SK-N-MC (cell line): ENCODE results near the gene NKD2.
"Not testable (repeated sequence)": the region's sequence is repeated elsewhere in the genome, so short reads cannot be mapped to it uniquely, and the experiment has no call there.

ENCODE experiments used
- DNase-seq: peaks from one replicate; pipeline ENCODE4 v3.0.0-alpha.2; 2011; ENCODE audit warnings: low read depth, low spot score
- H3K27ac ChIP-seq: fragments of 200-600 bp; sonication (generic); 2 replicates; pipeline ENCODE4 v1.5.1; 2016; ENCODE audit warnings: mixed run types
- H3K36me3 ChIP-seq: fragments of 200-600 bp; sonication (generic); 2 replicates; pipeline ENCODE4 v1.6.1; 2017; ENCODE audit warnings: antibody characterized with exemption, low read length, mixed read lengths; ENCODE audit not compliant: insufficient read depth
- H3K4me3 ChIP-seq: fragments of 200-600 bp; sonication (generic); 2 replicates; pipeline ENCODE4 v1.5.1; 2016
- H3K9ac ChIP-seq: fragments of 200-600 bp; sonication (generic); 2 replicates; pipeline ENCODE4 v1.8.0; 2017; ENCODE audit warnings: mixed run types, mixed read lengths; ENCODE audit not compliant: insufficient read length
- H3K9me3 ChIP-seq: fragments of 200-600 bp; sonication (generic); 2 replicates; pipeline ENCODE4 v1.6.1; 2017; ENCODE audit warnings: low read depth, mild to moderate bottlenecking, antibody characterized with exemption, low read length, moderate library complexity, mixed read lengths
- EZH2 ChIP-seq: fragments of 200-600 bp; sonication (generic); IDR thresholded peaks from one replicate; pipeline ENCODE4 v1.6.1; 2017; ENCODE audit warnings: antibody characterized with exemption
- FOXP2 ChIP-seq: optimal IDR thresholded peaks from 2 replicates; pipeline ENCODE3; 2011; ENCODE audit warnings: mild to moderate bottlenecking, moderate library complexity; ENCODE audit not compliant: insufficient read depth; ENCODE audit errors: extremely low read length, control extremely low read depth
- POLR2AphosphoS5 ChIP-seq: IDR thresholded peaks from 2 replicates; pipeline ENCODE4 v1.6.1; 2012; ENCODE audit warnings: mild to moderate bottlenecking, low read depth, low read length, borderline replicate concordance

NKD2 gene

DNA sequence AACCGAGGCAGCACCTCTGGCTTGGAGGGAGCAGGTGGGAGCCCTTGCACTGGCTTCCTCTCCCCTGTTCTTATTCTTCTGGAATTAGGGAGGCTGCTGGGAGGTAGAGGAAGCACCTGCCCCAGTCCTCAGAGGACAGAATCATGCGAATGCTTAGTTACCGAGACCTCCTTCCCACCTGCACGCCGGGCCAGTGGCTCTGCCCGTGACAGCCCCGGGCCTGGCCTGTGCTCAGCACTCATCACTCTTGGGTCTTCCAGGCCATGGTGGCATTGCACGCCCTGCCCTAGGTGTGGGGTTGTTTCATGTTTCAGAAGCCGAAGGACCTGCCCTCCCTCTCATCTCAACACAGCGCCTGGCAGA lies 45.3 kb upstream of the NKD2 start:
- Histone ChIP-seq H3K9me3 (no peaks in the 10 kb centered on the region), H3K9ac (no peak overlapping the region), H3K27ac (no peak overlapping the region), H3K4me3 (no peak overlapping the region; the same call in 1 of the 2 replicates), H3K36me3 (no peaks in the 10 kb centered on the region)
- no peak for TF ChIP-seq FOXP2
- no peak for TF ChIP-seq EZH2
- TF ChIP-seq POLR2AphosphoS5 = no peak
- no peak for DNase-seq

DNA sequence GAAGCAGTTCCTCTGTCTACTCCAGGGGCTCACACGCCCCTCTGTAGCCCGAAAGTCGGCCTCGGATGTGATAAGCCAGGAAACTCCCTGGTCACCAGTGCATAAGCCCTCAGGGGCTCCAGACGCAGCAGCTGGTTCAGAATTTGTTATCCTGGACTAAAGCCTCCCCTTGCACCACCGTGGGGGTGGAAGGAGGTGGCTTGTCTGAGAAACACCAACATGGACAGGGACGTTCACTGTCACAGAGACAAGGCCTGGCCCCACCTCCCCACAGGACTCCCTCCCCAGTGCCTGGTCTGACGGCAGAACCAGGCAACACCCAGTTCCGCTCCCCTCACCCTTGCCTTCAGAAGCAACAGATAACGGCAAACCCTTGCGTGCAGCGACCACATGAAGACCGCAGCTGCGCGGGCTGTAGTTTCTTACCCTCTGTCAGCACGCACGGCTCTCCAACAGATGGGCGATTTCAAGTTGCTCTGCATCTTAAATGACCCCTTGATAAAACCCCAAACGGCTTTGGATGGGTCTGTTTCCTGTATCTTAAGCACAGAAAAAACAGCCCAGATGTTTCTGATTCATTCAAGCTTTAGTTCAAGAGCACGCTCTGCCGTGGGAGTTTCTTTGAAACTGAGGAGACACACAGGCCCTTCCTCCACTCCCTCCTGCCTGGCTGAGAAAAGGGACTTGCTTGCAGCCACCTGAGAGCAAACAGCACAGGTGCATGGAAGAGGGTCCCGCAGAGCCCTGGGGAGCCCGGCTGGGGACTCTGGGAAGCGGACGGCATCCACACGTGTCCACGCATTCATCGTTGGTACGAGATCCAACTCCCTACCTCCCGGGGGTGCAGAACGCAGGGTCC lies 44.7 kb upstream of the NKD2 start:
- TF ChIP-seq FOXP2 = no peak
- TF ChIP-seq EZH2 = no peak
- TF ChIP-seq POLR2AphosphoS5 = no peak
- Histone ChIP-seq H3K27ac (no peak overlapping the region), H3K9ac (no peak overlapping the region), H3K36me3 (no peaks in the 10 kb centered on the region), H3K9me3 (no peaks in the 10 kb centered on the region), H3K4me3 (peak overlapping the region; percentile 11; the same call in 1 of the 2 replicates)
- no peak for DNase-seq

DNA sequence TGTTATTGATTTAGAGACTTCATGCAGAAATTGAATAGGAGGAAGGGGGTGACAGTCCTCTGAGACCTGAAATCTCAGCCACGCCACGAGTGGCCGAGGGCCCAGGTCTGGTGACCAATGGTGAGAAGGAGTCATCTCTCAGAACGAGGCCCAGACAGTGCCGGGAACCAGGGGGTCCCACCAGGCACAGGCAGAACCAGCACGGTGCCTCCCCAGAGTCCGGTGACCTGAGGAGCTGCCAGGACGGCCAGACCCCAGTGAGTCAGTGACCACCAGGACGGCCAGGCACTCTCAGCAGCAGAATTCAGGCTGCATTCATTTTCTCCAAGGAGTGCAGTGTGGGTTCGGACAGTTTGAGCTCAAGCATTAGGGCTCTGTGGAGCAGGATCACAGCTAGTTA lies 43.8 kb upstream of the NKD2 start:
- Histone ChIP-seq H3K9me3 (no peaks in the 10 kb centered on the region), H3K27ac (no peak overlapping the region), H3K36me3 (no peaks in the 10 kb centered on the region), H3K4me3 (no peak overlapping the region), H3K9ac (no peak overlapping the region)
- no peak for DNase-seq
- no peak for TF ChIP-seq POLR2AphosphoS5
- no peak for TF ChIP-seq FOXP2
- no peak for TF ChIP-seq EZH2

DNA sequence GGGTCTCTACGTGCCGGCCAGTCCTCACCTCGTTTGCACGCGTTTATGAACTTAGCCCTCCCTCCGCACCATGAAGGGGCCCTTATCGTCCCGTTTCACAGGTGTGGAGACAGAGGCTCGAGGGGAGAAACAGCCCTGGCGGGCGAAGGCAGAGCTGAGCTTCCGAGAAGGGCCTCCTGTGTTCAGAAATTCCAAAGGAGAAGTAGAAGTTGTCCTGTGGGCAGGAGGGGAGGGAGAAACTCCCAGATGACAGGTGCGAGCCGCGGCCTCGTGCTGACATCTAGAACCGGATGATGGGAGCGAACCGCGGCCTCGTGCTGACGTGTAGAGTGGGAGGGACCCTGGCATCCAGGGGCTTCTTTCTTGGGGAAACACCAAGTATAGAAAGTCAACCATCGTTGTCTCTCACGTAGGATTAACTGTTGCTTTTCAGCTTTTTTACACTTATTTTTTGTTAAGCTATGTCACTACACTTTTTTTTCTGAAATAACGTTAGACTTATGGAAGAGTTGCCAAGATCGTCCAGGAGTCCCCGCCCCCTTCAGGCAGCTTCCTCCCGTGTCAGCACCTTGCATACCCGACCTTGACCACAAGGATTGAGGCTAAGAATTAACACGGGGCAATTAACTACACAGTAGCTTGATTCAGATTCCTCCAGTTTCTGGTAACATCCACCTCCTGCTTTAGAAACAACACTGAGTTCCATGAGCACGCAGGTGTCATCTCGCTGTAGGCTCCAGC lies 42.8 kb upstream of the NKD2 start:
- H3K36me3 ChIP-seq = no peaks in the 10 kb centered on the region
- no peaks in the 10 kb centered on the region for H3K9me3 ChIP-seq
- no peak overlapping the region for H3K27ac ChIP-seq
- H3K4me3 ChIP-seq = no peak overlapping the region
- TF ChIP-seq FOXP2 = no peak
- TF ChIP-seq EZH2 = no peak
- TF ChIP-seq POLR2AphosphoS5 = no peak
- no peak overlapping the region for H3K9ac ChIP-seq
- no peak for DNase-seq

DNA sequence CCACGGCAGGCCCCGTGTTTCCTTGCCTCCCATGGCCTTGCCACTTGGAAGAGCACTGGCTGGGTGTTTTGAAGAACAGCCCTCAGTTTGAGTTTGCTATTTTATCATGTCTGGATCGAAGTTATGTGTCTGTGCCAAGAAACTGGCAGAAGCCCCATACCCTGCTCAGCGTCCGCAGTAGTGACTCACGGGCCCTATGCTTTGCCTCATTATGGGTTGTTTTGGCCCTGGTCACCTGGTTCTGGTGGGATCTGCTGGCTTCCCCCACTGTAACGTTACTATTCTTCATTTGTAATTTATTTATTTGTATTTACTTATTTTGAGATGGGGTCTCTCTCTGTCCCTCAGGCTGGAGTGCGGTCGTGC lies 42.3 kb upstream of the NKD2 start:
- Histone ChIP-seq H3K4me3 (no peak overlapping the region), H3K9ac (no peak overlapping the region), H3K36me3 (no peaks in the 10 kb centered on the region), H3K27ac (no peak overlapping the region), H3K9me3 (no peaks in the 10 kb centered on the region)
- TF ChIP-seq POLR2AphosphoS5 (no peak), EZH2 (no peak), FOXP2 (no peak)
- DNase-seq = no peak

DNA sequence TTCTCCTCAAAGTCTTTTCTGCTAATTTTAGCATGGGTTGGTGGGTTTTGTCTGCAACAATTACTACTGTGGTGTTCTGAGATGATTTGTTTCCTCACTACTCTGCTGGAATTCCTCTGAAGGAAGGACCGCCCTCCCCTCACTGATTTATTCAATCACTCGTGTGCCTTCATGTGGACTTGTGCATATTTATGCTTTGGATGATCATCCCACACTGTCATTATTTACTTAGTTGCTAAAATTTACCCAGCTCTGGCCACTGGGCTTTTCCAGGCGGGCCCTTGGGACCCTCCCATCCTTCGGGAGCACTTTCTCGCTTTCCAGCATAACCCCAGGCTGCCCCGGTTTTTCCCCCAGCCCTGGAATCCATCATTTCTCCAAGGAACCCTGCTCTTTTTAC lies 41.7 kb upstream of the NKD2 start:
- H3K9ac ChIP-seq = no peak overlapping the region
- H3K27ac ChIP-seq = no peak overlapping the region

DNA sequence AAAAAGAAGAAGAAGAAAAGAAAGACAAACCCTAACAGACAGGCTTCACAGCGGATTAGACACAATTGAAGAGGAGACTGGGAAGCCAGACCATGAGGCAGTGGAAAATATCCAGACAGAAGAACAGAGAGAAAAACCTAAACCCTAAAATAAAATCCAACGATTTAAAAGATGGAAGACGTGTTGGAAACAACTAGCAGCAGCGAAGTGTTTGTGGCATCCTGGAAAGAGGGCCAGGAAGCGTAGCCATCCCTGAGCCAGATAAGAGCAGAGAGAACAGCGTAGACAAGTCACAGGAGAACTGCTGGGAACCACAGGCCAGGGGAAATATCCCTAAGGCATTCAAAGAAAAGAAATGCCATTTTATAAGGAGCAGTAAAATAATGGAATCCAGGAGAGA lies 39.7 kb upstream of the NKD2 start:
- H3K9me3 ChIP-seq = no peaks in the 10 kb centered on the region
- no peak overlapping the region for H3K9ac ChIP-seq
- no peaks in the 10 kb centered on the region for H3K36me3 ChIP-seq
- no peak for DNase-seq
- TF ChIP-seq POLR2AphosphoS5 (no peak), EZH2 (no peak), FOXP2 (no peak)
- H3K27ac ChIP-seq = no peak overlapping the region
- no peak overlapping the region for H3K4me3 ChIP-seq

More for the DNA sequence above, 41.7 kb upstream of the NKD2 start:
- Histone ChIP-seq H3K9me3 (no peaks in the 10 kb centered on the region), H3K36me3 (no peaks in the 10 kb centered on the region), H3K4me3 (no peak overlapping the region)
- no peak for DNase-seq
- TF ChIP-seq POLR2AphosphoS5 (no peak), FOXP2 (no peak)

DNA sequence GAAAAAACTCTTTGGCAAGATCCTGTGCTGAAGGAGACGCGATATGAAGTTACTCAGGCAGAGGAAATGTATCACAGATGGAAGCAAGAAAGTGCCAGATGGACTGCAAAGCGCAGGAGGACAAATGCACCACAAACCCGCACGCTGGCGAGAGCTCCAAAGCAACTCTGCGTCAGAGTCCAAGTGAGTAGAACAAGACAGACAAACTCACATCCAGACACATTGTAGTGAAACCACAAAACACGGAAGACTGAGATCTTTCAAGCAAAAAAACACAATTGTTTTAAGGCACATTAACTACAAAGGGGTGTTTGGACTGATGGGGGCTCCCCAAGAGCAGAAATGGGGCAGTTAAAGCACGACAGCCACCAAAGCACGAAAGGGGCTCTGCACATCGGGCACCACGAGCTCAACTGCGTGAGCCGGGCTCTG lies 39.2 kb upstream of the NKD2 start:
- no peak overlapping the region for H3K27ac ChIP-seq
- no peaks in the 10 kb centered on the region for H3K36me3 ChIP-seq
- H3K4me3 ChIP-seq = no peak overlapping the region
- no peak for DNase-seq
- H3K9me3 ChIP-seq = no peaks in the 10 kb centered on the region
- no peak for TF ChIP-seq FOXP2
- TF ChIP-seq POLR2AphosphoS5 = no peak
- no peak for TF ChIP-seq EZH2
- no peak overlapping the region for H3K9ac ChIP-seq

DNA sequence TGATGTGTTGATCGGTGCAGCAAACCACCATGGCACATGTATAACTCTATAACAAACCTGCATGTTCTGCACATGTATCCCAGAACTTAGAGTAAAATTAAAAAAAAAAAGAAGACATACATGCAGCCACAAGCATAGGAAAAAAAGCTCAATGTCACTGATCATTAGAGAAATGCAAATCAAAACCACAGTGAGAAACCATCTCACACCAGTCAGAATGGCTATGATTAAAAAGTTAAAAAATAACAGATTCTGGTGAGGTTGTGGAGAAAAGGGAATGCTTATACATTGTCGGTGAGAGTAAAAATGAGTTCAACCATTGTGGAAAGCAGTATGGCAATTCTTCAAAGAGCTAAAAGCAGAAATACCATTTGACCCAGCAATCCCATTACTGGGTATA lies 36.0 kb upstream of the NKD2 start:
- H3K27ac ChIP-seq, H3K9me3 ChIP-seq, H3K36me3 ChIP-seq, DNase-seq, H3K4me3 ChIP-seq, H3K9ac ChIP-seq: not testable (repeated sequence)
